ENCODE results near the gene CCDC183.
"Not testable (repeated sequence)": the region's sequence is repeated elsewhere in the genome, so short reads cannot be mapped to it uniquely, and the experiment has no call there.

The CCDC183 gene

DNA sequence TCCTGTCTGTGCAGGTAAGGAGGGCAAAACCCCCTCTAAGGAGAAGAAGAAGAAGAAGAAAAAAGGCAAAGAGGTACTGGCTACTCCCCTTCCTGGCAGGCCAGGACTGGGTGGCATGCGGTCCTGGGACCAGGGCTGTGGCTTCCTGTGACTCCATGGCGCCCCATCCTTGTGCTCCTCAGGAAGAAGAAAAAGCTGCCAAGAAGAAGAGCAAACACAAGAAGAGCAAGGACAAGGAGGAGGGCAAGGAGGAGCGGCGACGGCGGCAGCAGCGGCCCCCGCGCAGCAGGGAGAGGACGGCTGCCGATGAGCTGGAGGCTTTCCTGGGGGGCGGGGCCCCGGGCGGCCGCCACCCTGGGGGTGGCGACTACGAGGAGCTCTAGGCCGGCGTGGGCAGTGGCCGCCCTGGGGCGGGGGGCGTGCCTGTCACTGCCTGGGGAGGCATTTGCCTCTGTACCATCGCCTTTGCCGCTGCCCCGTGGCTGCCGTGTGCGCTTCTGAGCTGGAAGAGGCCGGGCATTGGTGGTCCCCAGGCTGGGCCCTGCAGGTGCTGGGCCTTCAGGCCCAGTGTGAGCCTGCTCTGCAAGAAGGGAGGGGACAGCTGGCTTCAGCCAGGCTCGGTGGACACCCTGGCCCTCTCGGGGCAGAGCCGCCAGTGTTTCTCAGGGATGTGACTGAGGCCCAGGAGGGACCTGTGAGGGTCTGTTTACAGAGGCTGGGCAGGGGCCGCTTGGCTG is 44.2 kb downstream of the CCDC183 start:
- Histone ChIP-seq H3K36me3 (ENCODE audit: control insufficient read depth, insufficient read depth, low read length) (peaks cover 9% of the 10 kb centered on the region), H3K4me3 (replicated peaks; ENCODE audit: low read depth, low read length) (no peak overlapping the region), H3K27me3 (replicated peaks; ENCODE audit: control insufficient read depth, insufficient read depth, low read length) (no peaks in the 10 kb centered on the region)
- TF ChIP-seq CTCF (IDR thresholded peaks at IDR 0.05; ENCODE audit: insufficient read depth, low read length, poor library complexity, severe bottlenecking), result no peak
- no peak for DNase-seq (ENCODE audit: extremely low read depth, insufficient read length)

DNA sequence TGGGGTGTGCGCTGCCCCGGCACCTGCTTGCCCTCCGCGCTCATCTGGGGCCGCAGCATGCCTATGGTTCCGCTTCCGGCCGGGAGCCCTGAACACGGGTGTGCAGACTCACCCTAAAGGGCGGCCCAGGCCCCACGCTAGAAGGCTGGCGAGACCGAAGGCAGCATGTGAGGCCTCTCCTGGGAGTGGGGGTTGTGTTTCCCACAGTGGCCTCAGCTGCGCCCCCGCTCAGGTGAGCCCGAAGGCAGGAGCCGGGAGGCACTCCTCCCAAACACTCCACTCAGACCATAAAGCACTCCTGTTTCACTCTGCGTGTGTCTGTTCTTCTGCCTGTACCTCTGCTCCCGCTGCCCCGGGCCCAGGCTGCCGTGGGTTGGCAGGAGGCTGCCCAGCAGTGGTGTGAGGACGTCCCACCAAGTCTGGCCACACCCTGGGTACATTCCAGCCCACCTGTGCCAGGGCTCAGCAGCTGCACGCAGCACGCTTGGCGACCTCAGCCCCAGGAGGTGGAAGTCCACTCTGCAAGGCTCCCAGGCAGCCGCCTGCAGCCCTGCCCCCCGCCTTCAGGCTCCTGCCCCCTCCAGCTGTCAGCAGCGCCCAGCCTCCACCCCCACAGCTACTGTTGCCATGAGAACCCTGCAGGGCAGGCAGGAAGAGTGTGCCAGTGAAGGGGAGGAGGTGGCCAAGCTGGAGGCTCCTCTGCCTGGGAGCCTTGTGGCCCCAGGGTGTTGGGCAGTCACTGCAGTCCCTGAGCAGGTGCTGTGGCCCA is 44.9 kb downstream of the CCDC183 start:
- H3K27me3 ChIP-seq (replicated peaks; ENCODE audit: control insufficient read depth, insufficient read depth, low read length), result no peaks in the 10 kb centered on the region
- no peak overlapping the region for H3K4me3 ChIP-seq (replicated peaks; ENCODE audit: low read depth, low read length)
- H3K36me3 ChIP-seq (ENCODE audit: control insufficient read depth, insufficient read depth, low read length), result peaks cover 7% of the 10 kb centered on the region
- DNase-seq (ENCODE audit: extremely low read depth, insufficient read length), result no peak
- TF ChIP-seq CTCF (IDR thresholded peaks at IDR 0.05; ENCODE audit: insufficient read depth, low read length, poor library complexity, severe bottlenecking), result no peak

GRCh38 chr9:136841646-136842379 is 45.7 kb downstream of the CCDC183 start:
- peak overlapping the region; percentile 64 for H3K4me3 ChIP-seq (replicated peaks; ENCODE audit: low read depth, low read length)
- not testable (repeated sequence) for DNase-seq (ENCODE audit: extremely low read depth, insufficient read length); H3K36me3 ChIP-seq (ENCODE audit: control insufficient read depth, insufficient read depth, low read length); H3K27me3 ChIP-seq (replicated peaks; ENCODE audit: control insufficient read depth, insufficient read depth, low read length)

DNA sequence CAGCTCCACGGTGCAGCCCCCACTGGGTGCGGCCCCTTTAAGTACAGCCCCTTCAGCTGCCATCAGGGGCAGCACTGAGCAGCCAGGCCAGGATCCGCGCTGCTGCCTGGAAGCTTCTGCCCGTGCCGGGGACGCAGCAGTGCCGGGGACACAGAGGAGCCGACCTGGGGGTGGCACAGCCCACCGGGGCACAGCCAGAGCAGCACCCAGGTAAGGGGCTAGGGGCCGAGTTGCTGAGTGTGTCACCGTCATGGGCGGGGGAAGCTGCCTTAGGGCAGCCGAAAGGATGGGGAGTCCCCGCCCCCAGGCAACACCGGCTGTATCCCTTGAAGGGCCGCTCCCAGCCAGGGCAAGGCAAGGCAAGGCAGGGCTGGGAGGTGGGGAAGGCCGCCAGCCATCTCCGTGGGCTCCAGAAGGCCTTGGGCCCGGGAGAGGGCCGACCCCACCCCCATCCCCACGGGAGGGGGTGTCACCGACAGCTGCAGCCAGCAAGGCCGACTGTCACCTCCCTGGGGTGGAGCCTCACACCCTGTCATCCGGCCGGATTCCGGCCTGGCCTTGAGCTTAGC is 46.3 kb downstream of the CCDC183 start, which contains the start of gene AJM1:
Gene AJM1 (plus strand): TSS at position 99 of the 569 bp plus-strand sequence. CDS start 1,937 bp downstream, outside the sequence.
- peak within 1 kb of the TSS; percentile 64 for H3K4me3 ChIP-seq (replicated peaks; ENCODE audit: low read depth, low read length)
- H3K27me3 ChIP-seq (replicated peaks; ENCODE audit: control insufficient read depth, insufficient read depth, low read length); H3K36me3 ChIP-seq (ENCODE audit: control insufficient read depth, insufficient read depth, low read length): not testable (repeated sequence)
- peak; percentile 95 for TF ChIP-seq CTCF (IDR thresholded peaks at IDR 0.05; ENCODE audit: insufficient read depth, low read length, poor library complexity, severe bottlenecking)
- peak; percentile 81 for DNase-seq (ENCODE audit: extremely low read depth, insufficient read length)

DNA sequence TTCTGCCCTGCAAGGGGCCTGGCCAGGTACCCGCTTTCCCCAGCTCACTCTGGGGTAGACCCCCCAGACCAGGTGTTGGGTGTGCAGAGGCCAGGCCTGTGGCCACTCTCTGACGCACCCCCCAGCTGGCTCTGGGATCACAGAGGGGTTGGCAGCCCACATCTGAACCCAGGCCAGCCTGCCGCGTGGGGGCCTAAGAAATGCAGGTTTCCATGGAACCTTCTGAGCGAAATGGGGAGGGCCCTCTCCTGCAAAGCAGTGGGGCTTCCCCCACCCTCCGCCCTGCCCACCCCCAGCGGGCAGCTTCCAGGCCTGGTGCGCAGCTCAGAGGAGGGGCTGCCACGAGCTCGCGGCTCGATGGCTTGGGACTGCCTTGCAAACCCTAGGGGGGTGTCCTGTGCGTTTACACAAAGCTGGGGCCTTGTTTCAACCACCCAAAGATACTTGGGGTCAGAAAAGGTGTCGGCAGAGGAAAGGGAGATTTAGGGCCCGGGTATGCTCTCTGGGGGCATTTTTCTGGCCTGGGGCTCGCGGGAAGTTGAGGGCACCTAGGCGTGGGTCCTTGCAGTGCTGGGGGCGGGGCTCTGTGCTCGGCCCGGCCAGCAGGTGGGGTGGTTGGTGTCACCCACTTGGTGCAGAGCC is 47.1 kb downstream of the CCDC183 start:
- not testable (repeated sequence) for DNase-seq (ENCODE audit: extremely low read depth, insufficient read length); H3K36me3 ChIP-seq (ENCODE audit: control insufficient read depth, insufficient read depth, low read length); H3K27me3 ChIP-seq (replicated peaks; ENCODE audit: control insufficient read depth, insufficient read depth, low read length)
- H3K4me3 ChIP-seq (replicated peaks; ENCODE audit: low read depth, low read length), result peak overlapping the region; percentile 41; the same call in 1 of the 2 replicates

Measured in GM06990 (cell line).